Dermis blood vessel endothelial cell (primary cell): ENCODE data around the gene ATP11A. TPM values are rescaled to one million over a fixed set of nuclear protein-coding genes. Genes with fewer than 3 reads are reported as not detected.

Source experiments
- total RNA-seq: library from RNA; depleted of rRNA; stranded (reverse); fragments of >200 nt; gene quantifications from 2 replicates; pipeline ENCODE4 v1.2.3, GENCODE V29; 2014

ATP11A gene
- total RNA-seq, 1 donor from 2014 or later, result 32.0 TPM

Other genes with a start within 250 kb of the ATP11A start
- gene TUBGCP3, start 101.9 kb upstream of the ATP11A start, total RNA-seq, result 29.6 and 35.0 TPM in 2 replicates